ENCODE data around the gene HYCC1.

HYCC1 gene

GRCh38 chr7:23016345-23017253, 2.7 kb upstream of the HYCC1 start:
- no peak for DNase-seq (ENCODE audit: low read depth in 2 of 2)

GRCh38 chr7:23014681-23015080, 751 bp upstream of the HYCC1 start:
- no peak for DNase-seq (ENCODE audit: low read depth in 2 of 2)

- no peak for DNase-seq (ENCODE audit: low read depth in 2 of 2)
Measured at GRCh38 chr7:23012908-23013714, 819 bp downstream of the HYCC1 start.

GRCh38 chr7:23012186-23012585, 1.7 kb downstream of the HYCC1 start:
- DNase-seq (ENCODE audit: low read depth in 2 of 2), result no peak

GRCh38 chr7:23011222-23011924, 2.6 kb downstream of the HYCC1 start:
- DNase-seq (ENCODE audit: low read depth in 2 of 2), result no peak

- no peak for DNase-seq (ENCODE audit: low read depth in 2 of 2)
Measured at GRCh38 chr7:23009303-23009702, 4.6 kb downstream of the HYCC1 start.

GRCh38 chr7:23004247-23004520, 9.7 kb downstream of the HYCC1 start:
- no peak for DNase-seq (ENCODE audit: low read depth in 2 of 2)

GRCh38 chr7:23003505-23004246, 10.3 kb downstream of the HYCC1 start:
- DNase-seq (ENCODE audit: low read depth in 2 of 2), result no peak

GRCh38 chr7:23002698-23003097, 11.2 kb downstream of the HYCC1 start:
- DNase-seq (ENCODE audit: low read depth in 2 of 2), result no peak

- no peak for DNase-seq (ENCODE audit: low read depth in 2 of 2)
Measured at GRCh38 chr7:23001610-23002009, 12.3 kb downstream of the HYCC1 start.

GRCh38 chr7:23000597-23001360, 13.2 kb downstream of the HYCC1 start:
- no peak for DNase-seq (ENCODE audit: low read depth in 2 of 2)

- no peak for DNase-seq (ENCODE audit: low read depth in 2 of 2)
Measured at GRCh38 chr7:22998519-22998896, 15.4 kb downstream of the HYCC1 start.

GRCh38 chr7:22997871-22998518, 15.9 kb downstream of the HYCC1 start:
- DNase-seq (ENCODE audit: low read depth in 2 of 2), result no peak

- no peak for DNase-seq (ENCODE audit: low read depth in 2 of 2)
Measured at GRCh38 chr7:22996470-22996869, 17.5 kb downstream of the HYCC1 start.

- DNase-seq (ENCODE audit: low read depth in 2 of 2), result no peak
Measured at GRCh38 chr7:22995011-22995410, 18.9 kb downstream of the HYCC1 start.

GRCh38 chr7:22992874-22993840, 20.8 kb downstream of the HYCC1 start:
- DNase-seq (ENCODE audit: low read depth in 2 of 2), result no peak

GRCh38 chr7:22990588-22990949, 23.4 kb downstream of the HYCC1 start:
- DNase-seq (ENCODE audit: low read depth in 2 of 2), result no peak

GRCh38 chr7:22989643-22990587, 24.0 kb downstream of the HYCC1 start:
- no peak for DNase-seq (ENCODE audit: low read depth in 2 of 2)

All from stimulated activated CD8-positive, alpha-beta memory T cell treated with anti-CD3 and anti-CD28 coated beads, Interleukin-2, amount 100 ng/mL, for 48 hours (primary cell).